SH-SY5Y (cell line): Measurements from ENCODE around the gene ACRBP.

Experiments
- GATA2 ChIP-seq: IDR thresholded peaks from 2 replicates; pipeline ENCODE4 v1.6.1; 2011; ENCODE audit warnings: mild to moderate bottlenecking, low read depth, low read length
- GATA3 ChIP-seq: IDR thresholded peaks from 2 replicates; pipeline ENCODE4 v1.6.1; 2011; ENCODE audit warnings: low read depth, mild to moderate bottlenecking, low read length, moderate library complexity

DNA sequence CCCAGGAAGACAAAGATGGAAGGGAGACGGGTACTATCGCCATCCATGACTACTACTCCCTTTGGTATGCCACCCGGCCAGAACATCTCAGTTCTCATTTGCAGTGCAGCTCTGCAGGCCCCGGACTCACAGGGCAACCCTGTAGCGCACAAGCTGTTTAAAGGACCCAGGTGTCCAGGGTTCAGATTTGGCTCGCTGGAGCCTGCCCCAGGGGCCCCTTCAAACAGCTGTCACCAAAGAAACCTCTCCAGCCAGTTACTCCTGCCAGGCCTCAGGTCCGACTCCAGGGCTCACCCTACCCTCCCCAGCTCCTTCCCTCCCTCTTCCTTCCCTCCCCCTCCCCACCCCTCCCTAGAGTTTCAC is 34.6 kb downstream of the ACRBP start:
- TF ChIP-seq GATA3: no peak
- TF ChIP-seq GATA2: no peak
